Measurements from ENCODE around the gene MYO10.

DNA sequence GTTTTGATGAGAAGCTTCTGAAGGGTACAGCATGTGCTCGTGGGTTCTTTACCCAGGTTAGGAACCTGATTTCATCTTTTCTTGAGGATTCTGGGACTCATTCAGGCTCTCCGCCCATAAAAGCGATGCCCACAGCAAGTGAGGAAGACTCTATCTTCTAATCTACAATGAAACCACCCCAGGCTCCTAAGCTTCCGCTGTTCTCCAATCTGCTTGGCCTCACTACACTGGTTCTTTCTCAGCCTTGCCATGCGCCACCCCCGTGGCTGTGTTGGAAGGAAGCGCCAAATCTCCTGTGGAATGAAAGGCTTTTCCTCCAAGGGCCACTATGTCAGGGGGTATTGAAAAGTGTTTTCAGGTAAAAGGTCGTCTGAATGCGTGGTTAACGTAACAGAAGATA, 135.6 kb downstream of the MYO10 start:
- TF ChIP-seq YY1 (IDR thresholded peaks at IDR 0.05; ENCODE audit: insufficient read depth, insufficient read length): no peak
- no peak for TF ChIP-seq SUZ12 (IDR thresholded peaks at IDR 0.05; ENCODE audit: extremely low read depth, insufficient read depth, insufficient read length)
